Gastrocnemius medialis (tissue), 4 donors: ENCODE data around the gene GNA15.

Experiments used
- CTCF ChIP-seq, 5 experiments: fragments of 450-650 bp in 3 of 5; fragments of 200-600 bp in 2 of 5; sonication (generic) in 2 of 5; IDR thresholded peaks in 4 of 5; conservative IDR thresholded peaks in 1 of 5; 1 replicate in 4 of 5; 2 replicates in 1 of 5; pipeline ENCODE4 v1.5.1; 2016 to 2019; ENCODE audit warnings: antibody characterized with exemption in 5 of 5, mild to moderate bottlenecking in 3 of 5, moderate library complexity in 3 of 5
- POLR2A ChIP-seq, 2 donors: fragments of 450-650 bp; IDR thresholded peaks; one replicate each; pipeline ENCODE4 v1.6.1; 2017; ENCODE audit warnings: antibody characterized with exemption in 2 of 2, mild to moderate bottlenecking in 2 of 2, moderate library complexity in 2 of 2

GRCh38 chr19:3145909-3146676, 10.3 kb downstream of the GNA15 start:
- TF ChIP-seq CTCF (IDR thresholded peaks at IDR 0.05 in 4 of 5, conservative IDR thresholded peaks at IDR 0.05 in 1 of 5): no peak
- no peak for TF ChIP-seq POLR2A (IDR thresholded peaks at IDR 0.05)
